ENCODE results near the gene REEP2.

- TF ChIP-seq YY1 (IDR thresholded peaks at IDR 0.05; ENCODE audit: insufficient read depth, insufficient read length) (no peak), ZNF274 (IDR thresholded peaks at IDR 0.05; ENCODE audit: low read depth, low read length) (no peak)
Observed at GRCh38 chr5:138448481-138449398, 9.9 kb downstream of the REEP2 start.

All from NT2/D1 (cell line).